Coronary artery (tissue), 2 donors: ENCODE measurements around the gene GPR18.

ENCODE experiments used
- DNase-seq: peaks from one replicate; pipeline ENCODE4 v3.0.0-alpha.2; 2017; ENCODE audit warnings: low spot score
- H3K27ac ChIP-seq, 2 donors: fragments of 200-600 bp; sonication (generic); one replicate each; pipeline ENCODE4 v1.5.1; 2016 to 2019
- H3K4me3 ChIP-seq: fragments of 200-600 bp; sonication (generic); 2 replicates; pipeline ENCODE4 v1.5.1; 2016; ENCODE audit warnings: mild to moderate bottlenecking, moderate library complexity
- CTCF ChIP-seq: fragments of 200-600 bp; sonication (generic); IDR thresholded peaks from one replicate; pipeline ENCODE4 v1.5.1; 2019; ENCODE audit warnings: antibody characterized with exemption

The GPR18 gene

GRCh38 chr13:99298056-99298455, 39.9 kb upstream of the GPR18 start:
- H3K27ac ChIP-seq, result no peak overlapping the region
- DNase-seq, result no peak
- H3K4me3 ChIP-seq, result no peak overlapping the region
- TF ChIP-seq CTCF, result no peak

GRCh38 chr13:99297331-99297730, 39.2 kb upstream of the GPR18 start:
- no peak for DNase-seq
- TF ChIP-seq CTCF, result no peak
- H3K27ac ChIP-seq, result no peak overlapping the region
- no peak overlapping the region for H3K4me3 ChIP-seq

- no peak for TF ChIP-seq CTCF
- no peak for DNase-seq
- no peak overlapping the region for H3K27ac ChIP-seq
- no peak overlapping the region for H3K4me3 ChIP-seq
Observed at GRCh38 chr13:99296398-99296797, 38.2 kb upstream of the GPR18 start.

GRCh38 chr13:99295488-99296252, 37.5 kb upstream of the GPR18 start:
- no peak for DNase-seq
- Histone ChIP-seq H3K4me3 (no peak overlapping the region), H3K27ac (no peak overlapping the region)
- TF ChIP-seq CTCF, result no peak

GRCh38 chr13:99294958-99295357, 36.8 kb upstream of the GPR18 start:
- no peak for DNase-seq
- Histone ChIP-seq H3K4me3 (no peak overlapping the region), H3K27ac (no peak overlapping the region)
- TF ChIP-seq CTCF, result no peak

GRCh38 chr13:99294198-99294597, 36.0 kb upstream of the GPR18 start:
- DNase-seq, result no peak
- Histone ChIP-seq H3K4me3 (no peak overlapping the region), H3K27ac (no peak overlapping the region)
- TF ChIP-seq CTCF, result no peak

DNA sequence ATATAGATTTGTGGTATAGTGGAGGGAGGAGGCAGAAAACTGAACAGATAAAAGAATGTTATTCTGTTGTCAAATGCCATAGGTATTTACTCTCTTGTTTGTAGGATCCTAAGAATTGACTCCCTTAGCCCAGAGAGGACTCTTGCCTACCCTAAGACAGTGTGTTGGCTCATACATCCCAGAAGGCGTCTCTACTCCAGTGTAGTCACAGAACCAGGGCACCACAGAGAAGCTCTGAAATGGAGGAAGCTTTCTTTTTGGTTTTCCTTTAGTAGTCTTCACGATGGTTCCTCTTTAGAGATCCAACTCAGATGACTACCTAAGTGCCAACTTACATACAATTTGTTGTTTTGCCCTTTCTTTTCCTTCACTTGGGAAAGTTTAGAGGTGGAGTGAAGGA, 35.0 kb upstream of the GPR18 start:
- no peak overlapping the region for H3K4me3 ChIP-seq
- no peak for DNase-seq
- TF ChIP-seq CTCF, result no peak
- no peak overlapping the region for H3K27ac ChIP-seq
